Neural cell (in vitro differentiated cells): Measurements from ENCODE around the gene MEFV. TPM values are rescaled to one million over a fixed set of nuclear protein-coding genes. Genes with fewer than 3 reads are reported as not detected.

ENCODE experiments used
- H2AFZ ChIP-seq: fragments of 200-600, 300-800 bp; sonication (generic), shearing (Covaris generic); 2 replicates; pipeline ENCODE4 v1.6.0; 2014; ENCODE audit warnings: low read depth, mild to moderate bottlenecking, antibody characterized with exemption, low read length, moderate library complexity
- H3F3A ChIP-seq: fragments of 200-600 bp; shearing (Covaris generic); 2 replicates; pipeline ENCODE4 v1.6.1; 2016; ENCODE audit warnings: mild to moderate bottlenecking, moderate library complexity, mixed read lengths, antibody characterized with exemption, low read length; ENCODE audit not compliant: insufficient read depth, poor library complexity, severe bottlenecking
- H3K27ac ChIP-seq: fragments of 200-600, 300-800 bp; sonication (generic), shearing (Covaris generic); 2 replicates; pipeline ENCODE4 v1.5.1; 2014; ENCODE audit warnings: mild to moderate bottlenecking, low read length, moderate library complexity
- H3K27me3 ChIP-seq: fragments of 300-800, 200-600 bp; sonication (generic), shearing (Covaris generic); 2 replicates; pipeline ENCODE4 v1.6.0; 2014; ENCODE audit warnings: mild to moderate bottlenecking, low read depth, low read length, moderate library complexity; ENCODE audit not compliant: insufficient read depth
- H3K36me3 ChIP-seq: fragments of 300-800, 200-600 bp; sonication (generic), shearing (Covaris generic); 2 replicates; pipeline ENCODE4 v1.5.1; 2014; ENCODE audit warnings: mild to moderate bottlenecking, antibody characterized with exemption, low read length, moderate library complexity; ENCODE audit not compliant: insufficient read depth
- H3K4me2 ChIP-seq: fragments of 300-800, 200-600 bp; sonication (generic), shearing (Covaris generic); 2 replicates; pipeline ENCODE4 v1.6.0; 2014; ENCODE audit warnings: mild to moderate bottlenecking, low read length
- H3K4me3 ChIP-seq: fragments of 300-800, 200-600 bp; sonication (generic), shearing (Covaris generic); 2 replicates; pipeline ENCODE4 v1.5.1; 2014; ENCODE audit warnings: mild to moderate bottlenecking, low read length, moderate library complexity
- H3K79me2 ChIP-seq: fragments of 200-600 bp; shearing (Covaris generic); replicated peaks from 2 replicates; pipeline ENCODE4 v1.6.0; 2014; ENCODE audit warnings: mild to moderate bottlenecking, low read length, moderate library complexity; ENCODE audit not compliant: insufficient read depth
- H3K9ac ChIP-seq: fragments of 300-800, 200-600 bp; sonication (generic), shearing (Covaris generic); 2 replicates; pipeline ENCODE4 v1.6.1; 2016; ENCODE audit warnings: mild to moderate bottlenecking, low read length, mixed read lengths
- H3K9me2 ChIP-seq: fragments of 200-600 bp; shearing (Covaris generic); 2 replicates; pipeline ENCODE4 v1.6.1; 2016; ENCODE audit warnings: mild to moderate bottlenecking, low read length, mixed read lengths; ENCODE audit not compliant: insufficient read depth
- H3K9me3 ChIP-seq: fragments of 200-600, 300-800 bp; sonication (generic), shearing (Covaris generic); 2 replicates; pipeline ENCODE4 v1.6.1; 2016; ENCODE audit warnings: mild to moderate bottlenecking, mixed run types, low read length, moderate library complexity, mixed read lengths
- H4K20me1 ChIP-seq: fragments of 200-600 bp; shearing (Covaris generic); 2 replicates; pipeline ENCODE4 v1.6.1; 2016; ENCODE audit warnings: mild to moderate bottlenecking, mixed run types; ENCODE audit not compliant: insufficient read depth
- CTCF ChIP-seq: fragments of 450-650 bp; IDR thresholded peaks from 2 replicates; pipeline ENCODE4 v1.5.1; 2014; ENCODE audit warnings: antibody characterized with exemption, mild to moderate bottlenecking, moderate library complexity; ENCODE audit not compliant: poor library complexity, severe bottlenecking
- EP300 ChIP-seq: fragments of 450-650 bp; conservative IDR thresholded peaks from 2 replicates; pipeline ENCODE4 v1.6.1; 2014; ENCODE audit warnings: antibody characterized with exemption, mild to moderate bottlenecking, moderate library complexity; ENCODE audit not compliant: poor library complexity, severe bottlenecking
- EZH2 ChIP-seq: fragments of 200-600, 300-800 bp; shearing (Covaris generic), sonication (generic); IDR thresholded peaks from 2 replicates; pipeline ENCODE4 v1.6.1; 2014; ENCODE audit warnings: antibody characterized with exemption, low read length, borderline replicate concordance, mild to moderate bottlenecking; ENCODE audit not compliant: insufficient read depth, poor library complexity, severe bottlenecking
- MXI1 ChIP-seq: fragments of 450-650 bp; conservative IDR thresholded peaks from 2 replicates; pipeline ENCODE4 v1.6.1; 2014; ENCODE audit warnings: antibody characterized with exemption, mild to moderate bottlenecking; ENCODE audit not compliant: poor library complexity, severe bottlenecking
- POLR2AphosphoS5 ChIP-seq: IDR thresholded peaks from 2 replicates; pipeline ENCODE4 v1.6.1; 2012
- RAD21 ChIP-seq: fragments of 450-650 bp; conservative IDR thresholded peaks from 2 replicates; pipeline ENCODE4 v1.6.1; 2014; ENCODE audit warnings: antibody characterized with exemption, mild to moderate bottlenecking, moderate library complexity
- SMC3 ChIP-seq: fragments of 450-650 bp; conservative IDR thresholded peaks from 2 replicates; pipeline ENCODE4 v1.6.1; 2014; ENCODE audit warnings: antibody characterized with exemption, mild to moderate bottlenecking, moderate library complexity; ENCODE audit not compliant: poor library complexity
- TAF1 ChIP-seq: IDR thresholded peaks from 2 replicates; pipeline ENCODE4 v1.6.1; 2012; ENCODE audit warnings: low read depth
- polyA plus RNA-seq: library from polyadenylated mRNA; depleted of rRNA; stranded (reverse); fragments of >200 nt; gene quantifications from 2 replicates; pipeline ENCODE4 v1.2.3, GENCODE V29; 2014
- TF ChIP-seq, protein P1 (sequence below): IDR thresholded peaks from 2 replicates; pipeline ENCODE4 v1.6.1; 2012; ENCODE audit warnings: borderline replicate concordance

The MEFV gene
- polyA plus RNA-seq, 1 donor from 2014 or later = not detected

GRCh38 chr16:3305109-3306068, 49.0 kb upstream of the MEFV start, which contains the start of the genes TIGD7 and ZNF75A:
Gene TIGD7, minus strand, starts transcription at chr16:3305430. Its CDS starts 4,816 bp downstream, at chr16:3300614.
Gene ZNF75A, plus strand, starts transcription at chr16:3305497. Its CDS starts 2,932 bp downstream, at chr16:3308429.
- Histone ChIP-seq H3K9ac (peak within 1 kb of the TSS; percentile 90), H3F3A (no peaks in the 10 kb centered on the region), H2AFZ (peak within 1 kb of the TSS; percentile 90)

GRCh38 chr16:3304370-3304769, 47.9 kb upstream of the MEFV start:
- Histone ChIP-seq H3K9me2 (no peaks in the 10 kb centered on the region), H3K79me2 (peaks cover 20% of the 10 kb centered on the region), H2AFZ (peak overlapping the region; percentile 71), H3K9me3 (peaks cover 4% of the 10 kb centered on the region), H3K4me3 (peak overlapping the region; percentile 93), H3K9ac (peak overlapping the region; percentile 90), H3K36me3 (peaks cover 22% of the 10 kb centered on the region), H3K27ac (peak overlapping the region; percentile 93), H3K27me3 (no peaks in the 10 kb centered on the region), H4K20me1 (no peaks in the 10 kb centered on the region), H3K4me2 (peak overlapping the region; percentile 63), H3F3A (no peaks in the 10 kb centered on the region)
- TF ChIP-seq MXI1 (no peak), CTCF (no peak), TAF1 (no peak), RAD21 (no peak), SMC3 (no peak), EZH2 (no peak)

More at GRCh38 chr16:3305109-3306068, 49.0 kb upstream of the MEFV start, which contains the start of the genes TIGD7 and ZNF75A:
- Histone ChIP-seq H3K79me2 (peaks cover 20% of the 10 kb centered on the region), H4K20me1 (no peaks in the 10 kb centered on the region), H3K36me3 (peaks cover 16% of the 10 kb centered on the region), H3K9me3 (peaks cover 8% of the 10 kb centered on the region), H3K4me3 (peak within 1 kb of the TSS; percentile 93), H3K27ac (peak within 1 kb of the TSS; percentile 93), H3K4me2 (peak within 1 kb of the TSS; percentile 65), H3K27me3 (no peaks in the 10 kb centered on the region), H3K9me2 (no peaks in the 10 kb centered on the region)
- TF ChIP-seq EP300 (peak; percentile 73), RAD21 (peak; percentile 57), MXI1 (peak; percentile 96), TAF1 (peak; percentile 91), CTCF (peak; percentile 59), POLR2AphosphoS5 (peak; percentile 98), EZH2 (no peak), SMC3 (peak; percentile 63)
- TF ChIP-seq, protein P1, sequence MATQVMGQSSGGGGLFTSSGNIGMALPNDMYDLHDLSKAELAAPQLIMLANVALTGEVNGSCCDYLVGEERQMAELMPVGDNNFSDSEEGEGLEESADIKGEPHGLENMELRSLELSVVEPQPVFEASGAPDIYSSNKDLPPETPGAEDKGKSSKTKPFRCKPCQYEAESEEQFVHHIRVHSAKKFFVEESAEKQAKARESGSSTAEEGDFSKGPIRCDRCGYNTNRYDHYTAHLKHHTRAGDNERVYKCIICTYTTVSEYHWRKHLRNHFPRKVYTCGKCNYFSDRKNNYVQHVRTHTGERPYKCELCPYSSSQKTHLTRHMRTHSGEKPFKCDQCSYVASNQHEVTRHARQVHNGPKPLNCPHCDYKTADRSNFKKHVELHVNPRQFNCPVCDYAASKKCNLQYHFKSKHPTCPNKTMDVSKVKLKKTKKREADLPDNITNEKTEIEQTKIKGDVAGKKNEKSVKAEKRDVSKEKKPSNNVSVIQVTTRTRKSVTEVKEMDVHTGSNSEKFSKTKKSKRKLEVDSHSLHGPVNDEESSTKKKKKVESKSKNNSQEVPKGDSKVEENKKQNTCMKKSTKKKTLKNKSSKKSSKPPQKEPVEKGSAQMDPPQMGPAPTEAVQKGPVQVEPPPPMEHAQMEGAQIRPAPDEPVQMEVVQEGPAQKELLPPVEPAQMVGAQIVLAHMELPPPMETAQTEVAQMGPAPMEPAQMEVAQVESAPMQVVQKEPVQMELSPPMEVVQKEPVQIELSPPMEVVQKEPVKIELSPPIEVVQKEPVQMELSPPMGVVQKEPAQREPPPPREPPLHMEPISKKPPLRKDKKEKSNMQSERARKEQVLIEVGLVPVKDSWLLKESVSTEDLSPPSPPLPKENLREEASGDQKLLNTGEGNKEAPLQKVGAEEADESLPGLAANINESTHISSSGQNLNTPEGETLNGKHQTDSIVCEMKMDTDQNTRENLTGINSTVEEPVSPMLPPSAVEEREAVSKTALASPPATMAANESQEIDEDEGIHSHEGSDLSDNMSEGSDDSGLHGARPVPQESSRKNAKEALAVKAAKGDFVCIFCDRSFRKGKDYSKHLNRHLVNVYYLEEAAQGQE = peak; percentile 84
